HEK293T (cell line): ENCODE results near the gene TEX26.
"Not testable (repeated sequence)": the region's sequence is repeated elsewhere in the genome, so short reads cannot be mapped to it uniquely, and the experiment has no call there.

ENCODE experiments used
- CTCF ChIA-PET: fragments of 350-600 bp; formaldehyde crosslinking; extraction: SDS; loops from one replicate; lab custom pipeline; 2021; ENCODE audit warnings: antibody characterized with exemption, inconsistent platforms; lab: Yijun Ruan, JAX
- POLR2A ChIA-PET: fragments of 350-600 bp; formaldehyde crosslinking; extraction: SDS; loops from one replicate; lab custom pipeline; 2020; ENCODE audit warnings: antibody characterized with exemption, inconsistent platforms; lab: Yijun Ruan, JAX
- DNase-seq: peaks from one replicate; pipeline ENCODE4 v3.0.0; 2012; ENCODE audit warnings: mixed read lengths; ENCODE audit errors: extremely low spot score
- ARNT ChIP-seq: fragments of 450-650 bp; IDR thresholded peaks from 2 replicates; pipeline ENCODE4 v1.6.1; 2017; ENCODE audit warnings: mild to moderate bottlenecking
- BHLHE40 ChIP-seq: fragments of 450-650 bp; IDR thresholded peaks from 2 replicates; pipeline ENCODE4 v1.6.1; 2016; ENCODE audit warnings: mild to moderate bottlenecking, moderate library complexity, borderline replicate concordance
- CTBP1 ChIP-seq: fragments of 450-650 bp; IDR thresholded peaks from 2 replicates; pipeline ENCODE4 v1.6.1; 2016; ENCODE audit warnings: borderline replicate concordance
- ELF4 ChIP-seq: fragments of 450-650 bp; IDR thresholded peaks from 2 replicates; pipeline ENCODE4 v1.6.1; 2017; ENCODE audit warnings: antibody characterized with exemption
- FOXA1 ChIP-seq: fragments of 450-650 bp; IDR thresholded peaks from 2 replicates; pipeline ENCODE4 v1.6.1; 2016; ENCODE audit warnings: mild to moderate bottlenecking
- FOXK2 ChIP-seq: fragments of 450-650 bp; IDR thresholded peaks from 2 replicates; pipeline ENCODE4 v1.6.1; 2016; ENCODE audit warnings: mild to moderate bottlenecking
- FOXM1 ChIP-seq: fragments of 450-650 bp; IDR thresholded peaks from 2 replicates; pipeline ENCODE4 v1.6.1; 2017; ENCODE audit warnings: mild to moderate bottlenecking, borderline replicate concordance
- HDGF ChIP-seq: fragments of 450-650 bp; IDR thresholded peaks from 2 replicates; pipeline ENCODE4 v1.6.1; 2017; ENCODE audit warnings: antibody characterized with exemption, borderline replicate concordance
- L3MBTL2 ChIP-seq: fragments of 450-650 bp; conservative IDR thresholded peaks from 2 replicates; pipeline ENCODE4 v1.6.1; 2016; ENCODE audit warnings: mild to moderate bottlenecking
- LEF1 ChIP-seq: fragments of 450-650 bp; IDR thresholded peaks from 2 replicates; pipeline ENCODE4 v1.6.1; 2017; ENCODE audit warnings: mild to moderate bottlenecking, borderline replicate concordance
- NFRKB ChIP-seq: fragments of 450-650 bp; IDR thresholded peaks from 2 replicates; pipeline ENCODE4 v1.6.1; 2016; ENCODE audit warnings: mild to moderate bottlenecking, moderate library complexity
- SP1 ChIP-seq: fragments of 450-650 bp; IDR thresholded peaks from 2 replicates; pipeline ENCODE4 v1.6.1; 2017
- SUZ12 ChIP-seq: fragments of 450-650 bp; IDR thresholded peaks from 2 replicates; pipeline ENCODE4 v1.6.1; 2016; ENCODE audit warnings: mild to moderate bottlenecking
- TARDBP ChIP-seq: fragments of 450-650 bp; IDR thresholded peaks from 2 replicates; pipeline ENCODE4 v1.6.1; 2016
- ZNF384 ChIP-seq: fragments of 450-650 bp; IDR thresholded peaks from 2 replicates; pipeline ENCODE4 v1.6.1; 2016
- TF ChIP-seq, protein P1 (sequence below): fragments of 450-650 bp; IDR thresholded peaks from 2 replicates; pipeline ENCODE4 v1.6.1; 2016

TEX26 gene

DNA sequence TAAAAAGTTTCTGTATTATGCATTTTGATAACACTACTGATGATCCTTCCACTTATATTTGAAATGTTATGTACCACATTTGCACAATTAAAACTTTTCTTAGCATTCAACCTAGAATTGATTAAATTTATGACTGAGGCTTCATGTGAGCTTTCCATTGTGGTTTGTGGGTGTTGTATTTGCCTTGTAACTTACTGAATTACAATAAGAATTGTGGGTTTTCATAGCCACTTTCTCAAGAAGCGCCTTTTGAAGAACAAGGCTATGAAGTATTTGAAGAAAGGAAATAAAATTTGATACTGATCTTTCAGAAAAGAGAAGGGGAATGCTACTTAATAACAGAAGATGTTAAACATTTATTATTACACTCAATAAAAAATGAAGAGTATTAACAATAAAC lies 7.0 kb upstream of the TEX26 start:
- CTCF ChIA-PET, result no interaction called here

DNA sequence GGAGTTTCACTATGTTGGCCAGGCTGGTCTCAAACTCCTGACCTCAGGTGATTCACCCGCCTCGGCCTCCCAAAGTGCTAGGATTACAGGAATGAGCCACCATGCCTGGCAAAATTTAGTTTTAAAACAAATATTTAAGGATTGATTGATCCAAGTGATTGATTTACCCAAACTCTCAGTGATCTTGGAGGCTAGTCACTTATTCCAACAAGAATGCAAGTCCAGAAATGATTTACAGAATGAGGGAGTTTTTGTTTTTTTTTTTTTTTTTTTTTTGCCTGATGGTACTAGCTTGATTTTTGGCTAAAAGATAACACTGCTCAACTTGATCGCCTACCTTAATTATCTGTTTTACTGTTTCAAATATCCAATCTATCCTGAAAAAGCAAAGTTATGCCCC lies 5.7 kb upstream of the TEX26 start:
- no peak for TF ChIP-seq CTBP1
- TF ChIP-seq ARNT, result no peak
- no peak for TF ChIP-seq FOXA1
- no peak for TF ChIP-seq NFRKB
- TF ChIP-seq, protein P1, sequence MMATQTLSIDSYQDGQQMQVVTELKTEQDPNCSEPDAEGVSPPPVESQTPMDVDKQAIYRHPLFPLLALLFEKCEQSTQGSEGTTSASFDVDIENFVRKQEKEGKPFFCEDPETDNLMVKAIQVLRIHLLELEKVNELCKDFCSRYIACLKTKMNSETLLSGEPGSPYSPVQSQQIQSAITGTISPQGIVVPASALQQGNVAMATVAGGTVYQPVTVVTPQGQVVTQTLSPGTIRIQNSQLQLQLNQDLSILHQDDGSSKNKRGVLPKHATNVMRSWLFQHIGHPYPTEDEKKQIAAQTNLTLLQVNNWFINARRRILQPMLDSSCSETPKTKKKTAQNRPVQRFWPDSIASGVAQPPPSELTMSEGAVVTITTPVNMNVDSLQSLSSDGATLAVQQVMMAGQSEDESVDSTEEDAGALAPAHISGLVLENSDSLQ, result no peak
- TF ChIP-seq TARDBP, result no peak
- no peak for TF ChIP-seq FOXM1
- TF ChIP-seq ZNF384, result no peak
- no peak for TF ChIP-seq HDGF
- no peak for TF ChIP-seq BHLHE40
- TF ChIP-seq SUZ12, result no peak
- ChIA-PET CTCF (no interaction called here), POLR2A (no interaction called here)
- no peak for DNase-seq

More for the DNA sequence above, 7.0 kb upstream of the TEX26 start:
- no peak for DNase-seq
- POLR2A ChIA-PET, result no interaction called here
- TF ChIP-seq LEF1 (no peak), ZNF384 (no peak), FOXM1 (no peak), SUZ12 (no peak), SP1 (no peak), ARNT (no peak), FOXK2 (no peak), FOXA1 (no peak), ELF4 (no peak), TARDBP (no peak), BHLHE40 (no peak), CTBP1 (no peak), NFRKB (no peak), HDGF (no peak)
- TF ChIP-seq, protein P1, result no peak

DNA sequence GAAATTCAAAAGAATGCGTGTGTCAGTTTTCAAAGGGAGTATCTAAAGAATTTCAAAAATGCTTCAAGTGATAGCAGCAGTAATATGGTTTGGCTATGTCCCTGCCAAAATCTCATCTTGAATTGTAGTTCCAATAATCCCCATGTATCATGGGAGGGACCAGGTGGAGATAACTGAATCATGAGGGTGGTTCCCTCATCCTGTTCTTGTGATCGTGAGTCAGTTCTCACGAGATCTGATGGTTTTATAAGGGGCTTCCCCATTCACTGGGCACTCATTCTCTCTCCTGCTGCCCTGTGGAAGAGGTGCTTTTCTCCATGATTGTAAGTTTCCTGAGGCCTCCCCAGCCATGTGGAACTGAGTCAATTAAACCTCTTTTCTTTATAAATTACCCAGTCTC lies 5.3 kb upstream of the TEX26 start:
- POLR2A ChIA-PET, CTCF ChIA-PET, DNase-seq: not testable (repeated sequence)

DNA sequence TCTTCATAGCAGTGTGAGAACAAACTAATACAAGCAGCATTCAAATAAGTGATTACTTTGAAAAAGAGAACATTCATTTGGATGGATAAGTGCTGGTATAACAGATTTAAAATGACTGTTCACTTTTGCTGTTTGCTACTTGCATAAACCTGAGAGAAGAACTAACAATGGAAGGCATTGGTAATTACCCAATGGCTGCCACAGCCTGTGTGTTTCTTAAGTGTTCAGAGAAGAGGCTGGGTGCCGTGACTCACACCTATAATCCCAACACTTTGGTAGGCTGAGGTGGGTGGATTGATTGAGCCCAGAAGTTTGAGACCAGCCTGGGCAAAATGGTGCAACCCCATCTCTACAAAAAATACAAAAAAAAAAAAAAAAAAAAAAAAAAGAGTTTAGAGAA lies 4.9 kb upstream of the TEX26 start:
- no peak for DNase-seq
- ChIA-PET POLR2A (no interaction called here), CTCF (interaction anchor here (1.3 kb wide), 1 partner anchor 12 kb away, joined by 7 read pairs; no protein-coding TSS in a partner anchor)
- TF ChIP-seq TARDBP, result no peak
- TF ChIP-seq FOXK2, result no peak
- no peak for TF ChIP-seq L3MBTL2
- no peak for TF ChIP-seq FOXM1
- no peak for TF ChIP-seq HDGF
- no peak for TF ChIP-seq CTBP1
- TF ChIP-seq NFRKB, result no peak
- no peak for TF ChIP-seq SUZ12
- no peak for TF ChIP-seq LEF1
- TF ChIP-seq BHLHE40, result no peak
- no peak for TF ChIP-seq SP1
- no peak for TF ChIP-seq FOXA1
- no peak for TF ChIP-seq ARNT

DNA sequence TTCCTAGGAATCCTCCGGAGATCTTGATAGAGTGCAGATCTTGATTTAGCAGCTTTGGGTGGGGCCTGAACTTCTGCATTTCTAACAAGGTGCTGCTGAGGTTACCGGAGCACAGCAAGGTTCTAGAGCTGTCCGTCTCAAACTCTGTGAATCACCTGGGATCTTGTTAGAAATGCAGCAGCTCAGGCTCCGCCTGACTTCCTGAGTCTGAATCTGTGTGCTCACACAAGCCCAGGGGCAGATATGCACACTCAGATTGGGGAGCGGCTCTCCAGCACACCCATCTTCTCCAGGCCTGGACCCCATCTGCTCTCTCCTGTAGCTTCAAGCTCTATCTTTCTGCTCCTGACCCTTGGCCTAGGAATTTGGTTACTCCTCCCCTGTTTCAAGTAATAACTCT lies 3.5 kb upstream of the TEX26 start:
- ChIA-PET POLR2A (no interaction called here), CTCF (interaction anchor here (1.3 kb wide), 1 partner anchor 13 kb away, joined by 7 read pairs; no protein-coding TSS in a partner anchor)
- DNase-seq, result no peak
- TF ChIP-seq FOXM1, result no peak
- TF ChIP-seq ARNT, result no peak
- TF ChIP-seq ELF4, result no peak
- no peak for TF ChIP-seq BHLHE40

DNA sequence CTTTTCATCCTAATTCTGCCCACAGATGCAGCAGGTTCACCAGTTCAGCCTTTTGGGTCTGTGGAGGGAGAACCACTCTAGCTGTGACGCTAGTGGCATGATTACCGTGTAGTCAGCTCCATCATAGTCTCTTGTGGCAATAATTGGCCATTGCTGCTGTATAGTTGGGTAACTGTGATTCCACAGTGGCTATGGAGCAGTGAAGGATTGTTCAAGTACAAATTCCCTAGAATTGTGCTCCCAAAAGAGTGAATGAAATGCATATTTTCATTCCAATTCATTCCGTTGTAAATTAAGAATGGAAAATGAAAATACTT lies 856 bp downstream of the TEX26 start:
- TF ChIP-seq, protein P1, result no peak
- TF ChIP-seq L3MBTL2, result no peak
- TF ChIP-seq SUZ12, result no peak
- no peak for TF ChIP-seq BHLHE40
- no peak for TF ChIP-seq FOXA1
- no peak for TF ChIP-seq CTBP1
- no peak for TF ChIP-seq TARDBP
- TF ChIP-seq HDGF, result no peak
- CTCF ChIA-PET, result no interaction called here
- DNase-seq, result no peak
- POLR2A ChIA-PET, result no interaction called here

DNA sequence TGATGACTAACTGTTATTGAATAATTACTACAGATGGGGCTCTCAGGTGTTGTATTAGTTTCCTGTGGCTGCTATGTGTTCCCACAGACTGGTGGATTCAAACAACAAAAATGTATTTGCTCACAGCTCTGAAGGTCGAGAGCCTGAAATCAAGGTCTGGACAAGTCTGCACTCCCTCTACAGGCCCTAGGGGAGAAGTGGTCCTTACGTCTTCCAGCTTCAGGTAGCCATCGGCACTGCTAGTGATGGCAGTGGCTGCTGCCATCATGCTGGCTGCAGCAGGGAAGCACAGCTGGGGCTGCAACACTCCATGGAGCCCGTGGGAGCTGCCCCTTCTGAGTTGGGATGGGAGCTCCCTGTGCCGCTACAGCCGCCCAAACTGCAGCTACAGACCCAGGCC lies 1.9 kb downstream of the TEX26 start:
- TF ChIP-seq, protein P1, result no peak
- TF ChIP-seq ARNT (no peak), ELF4 (no peak), ZNF384 (no peak), HDGF (no peak), SP1 (no peak), LEF1 (no peak), SUZ12 (no peak), BHLHE40 (no peak)
- DNase-seq, result no peak
- POLR2A ChIA-PET, result no interaction called here
- CTCF ChIA-PET, result no interaction called here
